22Rv1 (cell line): ENCODE data around the gene PLP1.

Experiments
- ZFX ChIP-seq: fragments of 450-650 bp; IDR thresholded peaks from 2 replicates; pipeline ENCODE4 v1.6.1; 2017; ENCODE audit warnings: antibody characterized with exemption, borderline replicate concordance
- TF ChIP-seq, protein P1 (sequence below): fragments of 450-650 bp; IDR thresholded peaks from 2 replicates; pipeline ENCODE4 v1.5.1; 2017; ENCODE audit warnings: mild to moderate bottlenecking

DNA sequence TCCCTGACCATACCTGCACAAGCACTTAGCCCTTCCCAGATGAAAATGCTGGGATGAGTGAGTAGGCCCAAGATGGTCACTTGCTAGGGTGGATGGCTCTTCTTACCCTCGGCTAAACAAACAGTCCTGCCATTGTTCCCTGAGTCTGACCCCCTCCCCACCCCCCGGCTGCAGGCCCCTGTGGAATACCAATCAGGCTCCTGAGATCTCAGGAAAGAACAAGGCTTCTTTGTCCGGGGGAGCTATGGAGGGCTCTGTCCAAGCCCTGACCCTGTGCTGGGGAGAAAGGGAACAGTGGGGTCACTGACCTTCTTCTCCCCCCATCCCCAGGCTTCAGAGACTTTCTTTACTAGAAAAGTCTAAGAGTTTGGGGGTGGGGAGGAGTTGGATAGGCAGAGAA is 6.0 kb downstream of the PLP1 start:
- TF ChIP-seq, protein P1, sequence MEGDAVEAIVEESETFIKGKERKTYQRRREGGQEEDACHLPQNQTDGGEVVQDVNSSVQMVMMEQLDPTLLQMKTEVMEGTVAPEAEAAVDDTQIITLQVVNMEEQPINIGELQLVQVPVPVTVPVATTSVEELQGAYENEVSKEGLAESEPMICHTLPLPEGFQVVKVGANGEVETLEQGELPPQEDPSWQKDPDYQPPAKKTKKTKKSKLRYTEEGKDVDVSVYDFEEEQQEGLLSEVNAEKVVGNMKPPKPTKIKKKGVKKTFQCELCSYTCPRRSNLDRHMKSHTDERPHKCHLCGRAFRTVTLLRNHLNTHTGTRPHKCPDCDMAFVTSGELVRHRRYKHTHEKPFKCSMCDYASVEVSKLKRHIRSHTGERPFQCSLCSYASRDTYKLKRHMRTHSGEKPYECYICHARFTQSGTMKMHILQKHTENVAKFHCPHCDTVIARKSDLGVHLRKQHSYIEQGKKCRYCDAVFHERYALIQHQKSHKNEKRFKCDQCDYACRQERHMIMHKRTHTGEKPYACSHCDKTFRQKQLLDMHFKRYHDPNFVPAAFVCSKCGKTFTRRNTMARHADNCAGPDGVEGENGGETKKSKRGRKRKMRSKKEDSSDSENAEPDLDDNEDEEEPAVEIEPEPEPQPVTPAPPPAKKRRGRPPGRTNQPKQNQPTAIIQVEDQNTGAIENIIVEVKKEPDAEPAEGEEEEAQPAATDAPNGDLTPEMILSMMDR, result no peak
- no peak for TF ChIP-seq ZFX
